Thyroid gland (tissue), 4 donors: ENCODE data around the gene RIPK4. TPM values are rescaled to one million over a fixed set of nuclear protein-coding genes. Genes with fewer than 3 reads are reported as not detected.
"Not testable (repeated sequence)": the region's sequence is repeated elsewhere in the genome, so short reads cannot be mapped to it uniquely, and the experiment has no call there.

Source experiments
- DNase-seq, 2 donors: peaks; one replicate each; pipeline ENCODE4 v3.0.0-alpha.2; 2019
- H3K27ac ChIP-seq, 3 donors: fragments of 200-600 bp; sonication (generic); 1 replicate in 2 of 3; 2 replicates in 1 of 3; pipeline ENCODE4 v1.5.1; 2016 to 2019; ENCODE audit warnings: mild to moderate bottlenecking in 1 of 3, moderate library complexity in 1 of 3
- H3K27me3 ChIP-seq: fragments of 200-600 bp; sonication (generic); one replicate; pipeline ENCODE4 v1.5.1; 2019
- H3K36me3 ChIP-seq, 2 donors: fragments of 200-600 bp; sonication (generic); one replicate each; pipeline ENCODE4 v1.5.1; 2016 to 2019
- H3K4me1 ChIP-seq, 2 donors: fragments of 200-600 bp; sonication (generic); one replicate each; pipeline ENCODE4 v1.5.1; 2017 to 2019
- H3K4me3 ChIP-seq, 3 donors: fragments of 200-600 bp; sonication (generic); replicated peaks in 1 of 3; 1 replicate in 2 of 3; 2 replicates in 1 of 3; pipeline ENCODE4 v1.5.1; 2016; ENCODE audit warnings: mild to moderate bottlenecking in 1 of 3
- H3K9me3 ChIP-seq: fragments of 200-600 bp; sonication (generic); one replicate; pipeline ENCODE4 v1.5.1; 2017
- POLR2A ChIP-seq, 2 donors: fragments of 450-650 bp; IDR thresholded peaks; one replicate each; pipeline ENCODE4 v1.6.1; 2017; ENCODE audit warnings: antibody characterized with exemption in 2 of 2, mild to moderate bottlenecking in 2 of 2, moderate library complexity in 1 of 2
- WGBS, 2 donors: methylation state at CpG; one replicate each; pipeline ENCODE4 v1.1.5; 2017; 5-methylcytosine and 5-hydroxymethylcytosine counted together
- intact Hi-C: fragments of 100-400 bp; cut with DNase I; formaldehyde crosslinking; loops from one replicate; pipeline ENCODE4 v1.15.1; 2023
- total RNA-seq, 4 donors: library from RNA; depleted of rRNA; stranded (reverse); fragments of >200 nt; gene quantifications; one replicate each; pipeline ENCODE4 v1.2.3, GENCODE V29; 2016
- TF ChIP-seq, protein P1 (sequence below), 6 experiments: fragments of 200-600 bp in 3 of 6; fragments of 450-650 bp in 3 of 6; sonication (generic) in 3 of 6; IDR thresholded peaks; one replicate each; pipeline ENCODE4 v1.5.1; 2016 to 2019; ENCODE audit warnings: antibody characterized with exemption in 6 of 6, mild to moderate bottlenecking in 2 of 6, inconsistent platforms in 1 of 6, moderate library complexity in 1 of 6

Gene RIPK4
- total RNA-seq, 4 donors from 2014 or later, result 15.3 to 24.7 (median 22.6) TPM

DNA sequence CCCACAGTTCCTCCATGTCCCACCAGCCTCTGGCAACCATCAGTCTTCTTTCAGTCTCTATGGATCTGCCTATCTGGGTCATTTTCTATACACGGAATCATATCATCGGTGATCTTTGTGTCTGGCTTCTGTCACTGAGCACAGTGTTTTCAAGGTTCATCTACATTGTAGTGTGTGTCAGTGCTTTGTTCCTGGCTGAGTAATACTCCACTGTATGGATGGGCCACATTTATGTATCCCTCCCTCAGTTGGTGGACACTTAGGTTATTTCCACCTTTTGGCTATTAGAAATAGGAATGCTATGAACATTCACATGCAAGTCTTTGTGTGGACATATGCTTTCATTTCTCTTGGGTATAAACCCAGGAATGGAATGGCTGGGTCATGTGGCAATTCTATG lies 46.6 kb downstream of the RIPK4 start:
- Histone ChIP-seq H3K36me3 (no peaks in the 10 kb centered on the region), H3K27me3 (no peaks in the 10 kb centered on the region), H3K27ac (no peak overlapping the region), H3K4me1 (no peaks in the 10 kb centered on the region), H3K9me3 (no peaks in the 10 kb centered on the region), H3K4me3 (no peak overlapping the region)
- intact Hi-C loops, result loop anchor here (10.0 kb wide), 1 partner anchor 45 kb away; no protein-coding TSS in a partner anchor
- 95 to 96% methylated on average over 2 of the region's 2 CpGs for WGBS, 2 donors
- TF ChIP-seq POLR2A (IDR thresholded peaks at IDR 0.05), result no peak
- TF ChIP-seq, protein P1, sequence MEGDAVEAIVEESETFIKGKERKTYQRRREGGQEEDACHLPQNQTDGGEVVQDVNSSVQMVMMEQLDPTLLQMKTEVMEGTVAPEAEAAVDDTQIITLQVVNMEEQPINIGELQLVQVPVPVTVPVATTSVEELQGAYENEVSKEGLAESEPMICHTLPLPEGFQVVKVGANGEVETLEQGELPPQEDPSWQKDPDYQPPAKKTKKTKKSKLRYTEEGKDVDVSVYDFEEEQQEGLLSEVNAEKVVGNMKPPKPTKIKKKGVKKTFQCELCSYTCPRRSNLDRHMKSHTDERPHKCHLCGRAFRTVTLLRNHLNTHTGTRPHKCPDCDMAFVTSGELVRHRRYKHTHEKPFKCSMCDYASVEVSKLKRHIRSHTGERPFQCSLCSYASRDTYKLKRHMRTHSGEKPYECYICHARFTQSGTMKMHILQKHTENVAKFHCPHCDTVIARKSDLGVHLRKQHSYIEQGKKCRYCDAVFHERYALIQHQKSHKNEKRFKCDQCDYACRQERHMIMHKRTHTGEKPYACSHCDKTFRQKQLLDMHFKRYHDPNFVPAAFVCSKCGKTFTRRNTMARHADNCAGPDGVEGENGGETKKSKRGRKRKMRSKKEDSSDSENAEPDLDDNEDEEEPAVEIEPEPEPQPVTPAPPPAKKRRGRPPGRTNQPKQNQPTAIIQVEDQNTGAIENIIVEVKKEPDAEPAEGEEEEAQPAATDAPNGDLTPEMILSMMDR (IDR thresholded peaks at IDR 0.05), result no peak
- no peak for DNase-seq

DNA sequence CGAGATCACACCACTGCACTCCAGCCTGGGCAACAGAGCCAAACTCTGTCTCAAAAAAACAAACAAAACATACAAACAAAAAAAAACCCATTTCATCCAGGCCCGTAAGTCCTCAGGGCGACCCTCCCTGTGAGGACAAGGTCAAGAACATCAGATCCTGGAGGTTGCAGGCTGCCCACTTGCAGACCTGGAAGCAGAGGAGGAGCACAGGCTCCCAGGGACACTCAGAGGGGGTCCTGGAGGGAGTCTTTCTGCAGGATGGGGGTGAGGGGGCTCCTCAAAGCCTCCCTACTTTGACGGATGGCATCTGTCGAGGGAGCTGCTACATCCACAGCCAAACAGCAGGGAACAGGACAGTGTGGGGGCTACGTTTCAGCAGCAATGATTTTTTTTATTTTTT lies 47.2 kb downstream of the RIPK4 start:
- intact Hi-C loops, result loop anchor here (10.0 kb wide), 1 partner anchor 45 kb away; no protein-coding TSS in a partner anchor
- no peak for TF ChIP-seq POLR2A (IDR thresholded peaks at IDR 0.05)
- TF ChIP-seq, protein P1 (IDR thresholded peaks at IDR 0.05), result no peak
- DNase-seq, result no peak
- Histone ChIP-seq H3K4me3 (no peak overlapping the region), H3K36me3 (no peaks in the 10 kb centered on the region), H3K4me1 (no peaks in the 10 kb centered on the region), H3K9me3 (no peaks in the 10 kb centered on the region), H3K27ac (no peak overlapping the region), H3K27me3 (no peaks in the 10 kb centered on the region)
- 85 to 86% methylated on average over 6 of the region's 6 CpGs for WGBS, 2 donors

DNA sequence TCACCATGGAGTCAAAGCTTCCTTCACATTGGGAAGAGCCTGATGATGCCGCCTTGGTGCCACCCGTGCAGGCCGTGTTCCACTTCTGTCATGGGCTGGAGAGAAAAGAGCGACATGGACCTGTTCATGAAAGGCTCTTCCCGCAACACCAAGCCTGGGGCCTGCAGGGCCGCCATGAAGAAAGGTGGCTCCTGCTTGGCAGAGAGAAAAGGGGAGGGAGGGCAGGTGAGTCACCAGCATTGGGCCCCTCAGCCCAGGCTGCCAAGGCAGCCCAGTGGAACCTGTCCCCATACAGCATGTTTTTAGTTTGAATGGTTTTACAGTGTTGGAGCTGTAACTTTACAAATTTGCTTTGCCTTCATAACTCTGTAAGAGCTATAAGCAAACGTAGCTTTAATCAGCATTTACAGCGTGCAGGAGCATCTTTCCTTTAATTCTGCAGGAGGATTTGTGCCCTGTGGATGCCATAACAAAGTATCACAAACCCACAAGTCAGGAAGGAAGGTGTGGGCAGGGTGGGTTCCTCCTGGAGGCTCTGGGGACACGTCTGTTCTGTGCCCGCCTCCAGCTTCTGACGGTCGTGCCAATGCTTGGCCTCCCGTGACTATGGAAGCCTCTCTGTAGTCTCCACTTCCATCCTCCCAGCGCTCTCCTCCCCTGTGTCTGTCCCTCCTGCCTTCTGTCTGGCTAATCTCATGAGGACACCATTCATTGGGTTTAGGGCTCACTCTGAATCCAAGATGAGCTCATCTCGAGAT lies 49.1 kb downstream of the RIPK4 start:
- 83 to 86% methylated on average over 15 of the region's 15 CpGs for WGBS, 2 donors

DNA sequence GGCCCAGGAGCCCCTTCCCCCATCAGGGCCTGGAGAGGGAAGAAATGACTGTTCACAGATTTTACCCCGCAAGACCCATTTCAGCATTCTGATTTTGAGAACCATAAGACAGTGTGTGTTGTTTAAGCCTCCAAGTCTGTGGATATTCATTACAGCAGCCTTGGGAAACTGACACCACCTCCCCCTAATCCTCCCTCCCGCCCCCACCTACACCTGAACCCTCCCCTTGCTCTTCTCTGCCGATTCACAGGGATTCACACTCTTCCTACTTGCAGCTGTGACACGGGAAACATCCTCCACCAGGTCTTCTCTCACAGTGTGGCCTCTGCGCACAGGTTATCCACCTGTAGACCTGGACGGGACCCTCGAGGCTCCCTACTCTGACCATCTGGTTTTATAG lies 50.1 kb downstream of the RIPK4 start:
- WGBS, 2 donors, result 71 to 79% methylated on average over 7 of the region's 7 CpGs
- H3K4me3 ChIP-seq, result no peak overlapping the region
- DNase-seq, result no peak
- no peaks in the 10 kb centered on the region for H3K9me3 ChIP-seq
- no peak overlapping the region for H3K27ac ChIP-seq
- no peaks in the 10 kb centered on the region for H3K4me1 ChIP-seq
- H3K27me3 ChIP-seq, result no peaks in the 10 kb centered on the region
- no peaks in the 10 kb centered on the region for H3K36me3 ChIP-seq
- TF ChIP-seq, protein P1 (IDR thresholded peaks at IDR 0.05), result no peak
- no peak for TF ChIP-seq POLR2A (IDR thresholded peaks at IDR 0.05)
- intact Hi-C loops, result no loop called here

More for the DNA sequence above, 49.1 kb downstream of the RIPK4 start:
- Histone ChIP-seq H3K4me3 (no peak overlapping the region), H3K4me1 (no peaks in the 10 kb centered on the region), H3K27me3 (no peaks in the 10 kb centered on the region), H3K36me3 (no peaks in the 10 kb centered on the region), H3K27ac (no peak overlapping the region), H3K9me3 (no peaks in the 10 kb centered on the region)
- no peak for DNase-seq
- intact Hi-C loops, result no loop called here
- TF ChIP-seq, protein P1 (IDR thresholded peaks at IDR 0.05), result no peak
- TF ChIP-seq POLR2A (IDR thresholded peaks at IDR 0.05), result no peak

DNA sequence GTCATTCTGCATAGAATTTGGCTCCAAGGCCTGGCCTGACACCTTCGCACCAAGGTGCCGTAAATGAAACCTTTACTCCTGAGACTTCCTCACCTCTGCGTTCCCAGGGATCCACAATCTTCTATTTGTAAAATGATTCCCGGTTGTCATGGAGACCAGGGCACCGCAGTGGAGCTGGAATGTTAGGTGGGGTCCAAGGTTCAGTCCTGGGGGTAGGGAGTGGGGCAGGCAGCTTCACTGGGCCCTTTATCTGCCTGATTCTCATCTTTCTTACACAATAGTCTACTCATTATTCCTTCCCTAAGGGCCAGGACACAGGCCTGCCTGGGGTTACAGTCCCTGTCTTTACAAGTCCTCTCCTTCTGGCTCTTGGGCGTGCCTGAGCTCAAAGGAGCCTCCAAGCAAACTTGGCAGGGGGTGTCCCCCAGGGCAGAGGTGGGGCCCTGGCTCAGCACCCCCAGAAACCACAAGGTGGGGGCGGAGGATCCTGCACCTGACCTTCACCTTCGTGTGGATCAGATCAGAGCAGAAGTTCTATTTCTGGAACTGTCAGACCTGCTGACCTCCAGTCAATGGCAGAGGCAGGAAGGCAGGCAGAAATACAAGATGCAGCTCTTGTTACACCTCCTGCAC lies 51.1 kb downstream of the RIPK4 start:
- TF ChIP-seq, protein P1 (IDR thresholded peaks at IDR 0.05), result no peak
- TF ChIP-seq POLR2A (IDR thresholded peaks at IDR 0.05), result no peak
- DNase-seq, result no peak
- Histone ChIP-seq H3K36me3 (no peaks in the 10 kb centered on the region), H3K27me3 (no peaks in the 10 kb centered on the region), H3K27ac (no peak overlapping the region), H3K4me1 (no peaks in the 10 kb centered on the region), H3K9me3 (no peaks in the 10 kb centered on the region), H3K4me3 (no peak overlapping the region)
- intact Hi-C loops, result no loop called here
- 84 to 85% methylated on average over 8 of the region's 8 CpGs for WGBS, 2 donors

DNA sequence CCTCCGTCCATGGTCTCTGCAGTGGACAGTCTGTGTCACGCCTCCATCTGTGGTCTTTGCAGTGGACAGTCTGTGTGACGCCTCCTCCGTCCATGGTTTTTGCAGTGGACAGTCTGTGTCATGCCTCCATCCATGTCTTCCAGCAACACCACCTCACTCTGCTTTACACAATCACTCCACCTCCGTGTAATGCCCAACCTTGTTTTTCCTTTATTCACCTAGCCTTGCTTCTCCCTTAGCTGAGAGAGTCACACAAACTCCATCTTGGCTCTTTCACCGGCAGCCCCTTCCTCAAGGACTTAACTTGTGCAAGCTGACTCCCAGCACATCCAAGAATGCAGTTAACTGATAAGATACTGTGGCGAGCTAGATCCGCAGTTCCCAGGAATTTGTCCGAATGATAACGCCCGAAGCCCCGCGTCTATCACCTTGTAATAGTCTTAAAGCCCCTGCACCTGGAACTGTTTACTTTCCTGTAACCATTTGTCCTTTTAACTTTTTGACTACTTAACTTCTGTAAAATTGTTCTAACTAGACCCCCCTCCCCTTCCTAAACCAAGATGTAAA lies 52.5 kb downstream of the RIPK4 start:
- 56 to 57% methylated on average over 13 of the region's 13 CpGs for WGBS, 2 donors
- H3K9me3 ChIP-seq, DNase-seq, H3K27ac ChIP-seq, H3K36me3 ChIP-seq, H3K27me3 ChIP-seq, intact Hi-C loops, H3K4me1 ChIP-seq, H3K4me3 ChIP-seq: not testable (repeated sequence)
